Retinal pigment epithelial cell (primary cell): ENCODE measurements around the gene PARD3.
A peak's percentile ranks its signal among the peaks of the same experiment; 100 is the strongest.

Experiments
- DNase-seq: peaks from one replicate; pipeline ENCODE4 v3.0.0-alpha.2; 2010; ENCODE audit warnings: low read depth
- H3K4me3 ChIP-seq: 2 replicates; pipeline ENCODE4 v1.5.1; 2011; ENCODE audit warnings: mild to moderate bottlenecking, low read length, control low read depth, moderate library complexity
- CTCF ChIP-seq: conservative IDR thresholded peaks from 2 replicates; pipeline ENCODE4 v1.5.1; 2011; ENCODE audit warnings: low read depth, low read length, control low read depth, inconsistent platforms

The PARD3 gene

GRCh38 chr10:34526186-34526585, 288.9 kb downstream of the PARD3 start:
- no peak overlapping the region for H3K4me3 ChIP-seq

GRCh38 chr10:34524369-34525091, 290.6 kb downstream of the PARD3 start:
- H3K4me3 ChIP-seq = no peak overlapping the region
- no peak for DNase-seq
- TF ChIP-seq CTCF = no peak

More at GRCh38 chr10:34526186-34526585, 288.9 kb downstream of the PARD3 start:
- DNase-seq = no peak
- no peak for TF ChIP-seq CTCF

GRCh38 chr10:34523017-34523767, 291.9 kb downstream of the PARD3 start:
- no peak for TF ChIP-seq CTCF
- no peak overlapping the region for H3K4me3 ChIP-seq
- no peak for DNase-seq

GRCh38 chr10:34522546-34522945, 292.6 kb downstream of the PARD3 start:
- DNase-seq = no peak
- TF ChIP-seq CTCF = peak; percentile 50
- no peak overlapping the region for H3K4me3 ChIP-seq

GRCh38 chr10:34520510-34520909, 294.6 kb downstream of the PARD3 start:
- no peak for TF ChIP-seq CTCF
- H3K4me3 ChIP-seq = no peak overlapping the region
- DNase-seq = no peak

GRCh38 chr10:34520084-34520483, 295.0 kb downstream of the PARD3 start:
- DNase-seq = no peak
- no peak for TF ChIP-seq CTCF
- H3K4me3 ChIP-seq = no peak overlapping the region

GRCh38 chr10:34514290-34514689, 300.8 kb downstream of the PARD3 start:
- H3K4me3 ChIP-seq = no peak overlapping the region
- TF ChIP-seq CTCF = no peak
- DNase-seq = no peak
